Smooth muscle cell (in vitro differentiated cells): ENCODE results near the gene TRIM52. TPM values are rescaled to one million over a fixed set of nuclear protein-coding genes. Genes with fewer than 3 reads are reported as not detected.
"Not testable (repeated sequence)": the region's sequence is repeated elsewhere in the genome, so short reads cannot be mapped to it uniquely, and the experiment has no call there.

Experiments
- DNase-seq: peaks from one replicate; lab custom pipeline; 2025; ENCODE audit not compliant: unreplicated experiment; lab: John Stamatoyannopoulos, UW
- H2AFZ ChIP-seq: fragments of 200-600 bp; sonication (generic); 2 replicates; pipeline ENCODE4 v1.6.0; 2016; ENCODE audit warnings: antibody characterized with exemption, low read depth, mild to moderate bottlenecking
- H3F3A ChIP-seq: fragments of 200-600 bp; sonication (generic); 2 replicates; pipeline ENCODE4 v1.6.0; 2017; ENCODE audit warnings: antibody characterized with exemption, low read depth
- H3K27ac ChIP-seq: fragments of 200-600 bp; sonication (generic); 2 replicates; pipeline ENCODE4 v1.5.1; 2016; ENCODE audit warnings: low read depth, mild to moderate bottlenecking
- H3K27me3 ChIP-seq: fragments of 200-600 bp; sonication (generic); 2 replicates; pipeline ENCODE4 v1.6.1; 2016; ENCODE audit warnings: low read depth, mild to moderate bottlenecking
- H3K36me3 ChIP-seq: fragments of 200-600 bp; sonication (generic); 2 replicates; pipeline ENCODE4 v1.5.1; 2016; ENCODE audit warnings: low read depth
- H3K4me1 ChIP-seq: fragments of 200-600 bp; sonication (generic); 2 replicates; pipeline ENCODE4 v1.5.1; 2016; ENCODE audit warnings: low read depth
- H3K4me2 ChIP-seq: fragments of 200-600 bp; sonication (generic); 2 replicates; pipeline ENCODE4 v1.6.0; 2016; ENCODE audit warnings: mild to moderate bottlenecking
- H3K4me3 ChIP-seq: fragments of 200-600 bp; sonication (generic); 2 replicates; pipeline ENCODE4 v1.5.1; 2016; ENCODE audit warnings: mild to moderate bottlenecking
- H3K79me2 ChIP-seq: fragments of 200-600 bp; sonication (generic); 2 replicates; pipeline ENCODE4 v1.6.0; 2016; ENCODE audit warnings: low read depth, mild to moderate bottlenecking
- H3K9ac ChIP-seq: fragments of 200-600 bp; sonication (generic); 2 replicates; pipeline ENCODE4 v1.6.0; 2016; ENCODE audit warnings: low read depth
- H3K9me3 ChIP-seq: fragments of 200-600 bp; sonication (generic); replicated peaks from 2 replicates; pipeline ENCODE4 v1.5.1; 2016; ENCODE audit warnings: low read depth
- H4K20me1 ChIP-seq: fragments of 200-600 bp; sonication (generic); 2 replicates; pipeline ENCODE4 v1.6.0; 2016; ENCODE audit warnings: low read depth
- WGBS: methylation state at CpG from one replicate; pipeline ENCODE4 v1.1.7; 2016; ENCODE audit warnings: low lambda C conversion rate; 5-methylcytosine and 5-hydroxymethylcytosine counted together
- polyA plus RNA-seq: library from polyadenylated mRNA; unstranded; fragments of >200 nt; fragmentation: Nextera tagmentation; extraction: Ambion mirVana; gene quantifications from 2 replicates; pipeline ENCODE4 v1.2.1, GENCODE V29; 2016
- total RNA-seq: library from RNA; depleted of rRNA; stranded (reverse); fragments of >200 nt; gene quantifications from 2 replicates; pipeline ENCODE4 v1.2.3, GENCODE V29; 2014
- TF ChIP-seq, protein P1 (sequence below): fragments of 200-600 bp; sonication (generic); IDR thresholded peaks from 2 replicates; pipeline ENCODE4 v1.5.1; 2017; ENCODE audit warnings: borderline replicate concordance, mild to moderate bottlenecking, antibody characterized with exemption; ENCODE audit not compliant: insufficient read depth, poor library complexity, severe bottlenecking

The TRIM52 gene
- total and polyA plus RNA-seq, 2 experiments from 2014 or later, result 3.2 to 5.0 TPM

DNA sequence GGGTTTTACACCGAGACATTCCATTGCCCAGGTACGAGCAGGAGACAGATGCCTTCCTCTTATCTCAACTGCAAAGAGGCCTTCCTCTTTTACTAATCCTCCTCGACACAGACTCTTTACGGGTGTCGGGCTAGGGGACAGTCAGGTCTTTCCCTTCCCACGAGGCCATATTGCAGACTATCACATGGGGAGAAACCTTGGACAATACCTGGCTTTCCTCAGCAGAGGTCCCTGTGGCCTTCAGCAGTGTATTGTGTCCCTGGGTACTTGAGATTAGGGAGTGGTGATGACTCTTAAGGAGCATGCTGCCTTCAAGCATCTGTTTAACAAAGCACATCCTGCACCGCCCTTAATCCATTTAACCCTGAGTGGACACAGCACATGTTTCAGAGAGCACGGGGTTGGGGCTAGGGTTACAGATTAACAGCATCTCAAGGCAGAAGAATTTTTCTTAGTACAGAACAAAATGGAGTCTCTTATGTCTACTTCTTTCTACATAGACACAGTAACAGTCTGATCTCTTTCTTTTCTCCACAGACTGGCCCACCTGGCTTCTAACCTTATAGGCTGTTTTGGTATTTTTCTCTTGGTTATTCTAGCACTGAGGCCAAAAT lies 6.5 kb upstream of the TRIM52 start:
- not testable (repeated sequence) for H3K9me3 ChIP-seq, H3K27me3 ChIP-seq, H3K27ac ChIP-seq, H2AFZ ChIP-seq, H3K4me1 ChIP-seq, H3K4me2 ChIP-seq, H3K36me3 ChIP-seq, H3F3A ChIP-seq, H3K79me2 ChIP-seq, H4K20me1 ChIP-seq, H3K4me3 ChIP-seq, DNase-seq, H3K9ac ChIP-seq
- WGBS, result 32% methylated on average over 8 of the region's 8 CpGs

DNA sequence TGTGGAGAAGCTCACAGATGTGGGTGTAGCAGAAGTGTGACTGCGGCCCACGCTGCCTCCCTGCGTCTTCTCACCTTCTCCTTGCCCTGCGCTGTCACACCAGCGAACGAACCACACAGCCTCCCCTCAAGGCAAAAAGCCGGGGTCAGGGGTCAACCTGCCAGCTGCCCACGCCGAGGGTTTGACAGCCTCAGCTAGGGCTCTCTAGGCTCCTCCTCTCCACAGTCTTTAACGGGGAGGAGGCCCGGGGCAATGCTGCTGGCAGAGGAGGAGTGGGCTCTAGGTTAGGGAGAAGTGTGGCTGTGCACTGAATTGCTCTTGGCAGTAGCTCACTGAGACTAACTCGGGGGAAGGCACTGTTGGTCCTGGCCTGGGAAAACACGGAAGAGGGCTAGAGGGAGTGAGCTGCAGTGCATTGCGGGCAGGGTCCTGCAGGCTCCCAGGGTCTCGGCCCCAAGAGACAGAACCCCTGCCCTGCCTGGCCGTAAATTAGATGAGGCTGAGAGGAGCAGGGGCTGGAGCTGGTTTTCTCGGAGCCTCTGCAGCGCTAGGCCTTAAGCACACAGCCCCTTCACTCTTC lies 4.2 kb upstream of the TRIM52 start:
- Histone ChIP-seq H3K9ac (no peak overlapping the region), H3K9me3 (no peaks in the 10 kb centered on the region), H3K4me1 (peaks cover 5% of the 10 kb centered on the region), H2AFZ (no peak overlapping the region), H4K20me1 (peaks cover 1% of the 10 kb centered on the region), H3K27me3 (no peaks in the 10 kb centered on the region), H3K36me3 (no peaks in the 10 kb centered on the region), H3F3A (no peaks in the 10 kb centered on the region), H3K27ac (no peak overlapping the region), H3K79me2 (peaks cover 18% of the 10 kb centered on the region), H3K4me2 (no peak overlapping the region), H3K4me3 (no peak overlapping the region)
- 78% methylated on average over 18 of the region's 18 CpGs for WGBS
- DNase-seq, result no peak
- TF ChIP-seq, protein P1, sequence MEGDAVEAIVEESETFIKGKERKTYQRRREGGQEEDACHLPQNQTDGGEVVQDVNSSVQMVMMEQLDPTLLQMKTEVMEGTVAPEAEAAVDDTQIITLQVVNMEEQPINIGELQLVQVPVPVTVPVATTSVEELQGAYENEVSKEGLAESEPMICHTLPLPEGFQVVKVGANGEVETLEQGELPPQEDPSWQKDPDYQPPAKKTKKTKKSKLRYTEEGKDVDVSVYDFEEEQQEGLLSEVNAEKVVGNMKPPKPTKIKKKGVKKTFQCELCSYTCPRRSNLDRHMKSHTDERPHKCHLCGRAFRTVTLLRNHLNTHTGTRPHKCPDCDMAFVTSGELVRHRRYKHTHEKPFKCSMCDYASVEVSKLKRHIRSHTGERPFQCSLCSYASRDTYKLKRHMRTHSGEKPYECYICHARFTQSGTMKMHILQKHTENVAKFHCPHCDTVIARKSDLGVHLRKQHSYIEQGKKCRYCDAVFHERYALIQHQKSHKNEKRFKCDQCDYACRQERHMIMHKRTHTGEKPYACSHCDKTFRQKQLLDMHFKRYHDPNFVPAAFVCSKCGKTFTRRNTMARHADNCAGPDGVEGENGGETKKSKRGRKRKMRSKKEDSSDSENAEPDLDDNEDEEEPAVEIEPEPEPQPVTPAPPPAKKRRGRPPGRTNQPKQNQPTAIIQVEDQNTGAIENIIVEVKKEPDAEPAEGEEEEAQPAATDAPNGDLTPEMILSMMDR, result no peak

DNA sequence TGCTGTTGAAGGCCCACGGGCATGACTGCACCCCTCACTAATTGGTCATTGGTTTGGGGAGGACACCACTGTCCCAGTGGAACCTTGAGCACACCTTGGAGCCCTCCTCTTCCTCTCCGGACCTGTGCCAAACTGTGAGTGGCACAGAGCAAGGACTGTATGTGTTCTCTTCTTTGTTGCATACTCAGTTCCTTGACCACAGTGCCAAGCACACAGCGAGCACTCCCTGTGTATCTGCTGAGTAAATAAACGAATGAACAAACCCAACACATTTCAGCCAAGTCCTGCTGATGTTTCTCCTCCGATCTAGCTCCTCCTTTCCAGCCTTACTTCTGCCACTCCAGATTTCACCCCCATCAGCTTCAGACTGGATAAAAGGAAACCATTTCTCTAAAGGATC lies 2.7 kb upstream of the TRIM52 start:
- TF ChIP-seq, protein P1, result no peak
- peaks cover 20% of the 10 kb centered on the region for H3K4me1 ChIP-seq
- no peaks in the 10 kb centered on the region for H3K9me3 ChIP-seq
- WGBS, result 93% methylated on average over 5 of the region's 5 CpGs
- H3K27ac ChIP-seq, result no peak overlapping the region
- DNase-seq, result no peak
- H4K20me1 ChIP-seq, result peaks cover 17% of the 10 kb centered on the region
- no peak overlapping the region for H3K4me2 ChIP-seq
- no peak overlapping the region for H3K4me3 ChIP-seq
- H3K9ac ChIP-seq, result no peak overlapping the region
- H3K27me3 ChIP-seq, result no peaks in the 10 kb centered on the region
- no peaks in the 10 kb centered on the region for H3K36me3 ChIP-seq
- no peak overlapping the region for H2AFZ ChIP-seq
- peaks cover 34% of the 10 kb centered on the region for H3K79me2 ChIP-seq
- peaks cover 2% of the 10 kb centered on the region for H3F3A ChIP-seq

DNA sequence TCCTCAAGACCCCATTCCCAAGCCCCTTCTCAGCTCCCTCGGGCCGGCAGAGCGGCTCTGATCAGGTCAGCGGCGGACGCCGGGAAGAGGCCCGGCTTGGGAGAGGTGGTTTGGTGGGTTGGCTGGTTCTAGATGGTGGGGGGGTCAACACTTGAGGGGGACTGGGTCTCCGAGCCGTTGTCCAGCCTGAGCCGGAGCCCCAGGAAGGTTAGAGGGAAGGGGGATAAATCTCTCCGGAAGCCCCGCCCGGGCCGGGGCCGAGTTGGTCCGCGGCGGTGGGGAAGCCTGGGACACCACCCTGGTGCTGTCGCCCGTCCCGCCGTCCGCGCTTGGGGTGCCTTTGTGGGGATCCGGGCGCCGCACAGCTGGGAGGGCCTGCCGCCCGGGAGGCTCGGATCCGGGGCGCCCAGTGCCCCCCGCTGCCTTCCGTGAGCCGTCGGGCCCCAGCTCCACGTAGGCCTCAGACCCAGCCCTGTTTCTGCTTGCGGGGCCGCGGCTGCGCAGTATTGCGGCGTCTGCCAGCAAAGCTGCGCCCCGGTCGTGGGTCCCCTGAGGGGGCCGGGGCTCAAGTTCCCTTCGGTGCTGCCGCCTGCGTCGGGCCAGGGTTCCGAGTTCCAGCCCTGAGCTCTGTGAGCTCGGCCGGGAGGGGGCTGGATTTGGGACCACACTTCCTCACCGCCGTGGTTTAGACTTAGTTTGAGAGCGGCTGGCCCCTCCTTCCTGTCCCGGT lies 542 bp upstream of the TRIM52 start:
- 2% methylated on average over 58 of the region's 59 CpGs for WGBS
- Histone ChIP-seq H3K36me3 (no peaks in the 10 kb centered on the region), H3K4me1 (peaks cover 29% of the 10 kb centered on the region), H3K4me2 (peak overlapping the region; percentile 97), H3K79me2 (peaks cover 55% of the 10 kb centered on the region), H3K4me3 (peak overlapping the region; percentile 69), H3K9ac (peak overlapping the region; percentile 95), H2AFZ (peak overlapping the region; percentile 67), H3K27me3 (no peaks in the 10 kb centered on the region), H3K9me3 (no peaks in the 10 kb centered on the region), H3F3A (peaks cover 13% of the 10 kb centered on the region), H3K27ac (peak overlapping the region; percentile 91), H4K20me1 (peaks cover 38% of the 10 kb centered on the region)
- no peak for DNase-seq
- TF ChIP-seq, protein P1, result no peak
